ENCODE measurements around the gene ZNF384.

Gene ZNF384

DNA sequence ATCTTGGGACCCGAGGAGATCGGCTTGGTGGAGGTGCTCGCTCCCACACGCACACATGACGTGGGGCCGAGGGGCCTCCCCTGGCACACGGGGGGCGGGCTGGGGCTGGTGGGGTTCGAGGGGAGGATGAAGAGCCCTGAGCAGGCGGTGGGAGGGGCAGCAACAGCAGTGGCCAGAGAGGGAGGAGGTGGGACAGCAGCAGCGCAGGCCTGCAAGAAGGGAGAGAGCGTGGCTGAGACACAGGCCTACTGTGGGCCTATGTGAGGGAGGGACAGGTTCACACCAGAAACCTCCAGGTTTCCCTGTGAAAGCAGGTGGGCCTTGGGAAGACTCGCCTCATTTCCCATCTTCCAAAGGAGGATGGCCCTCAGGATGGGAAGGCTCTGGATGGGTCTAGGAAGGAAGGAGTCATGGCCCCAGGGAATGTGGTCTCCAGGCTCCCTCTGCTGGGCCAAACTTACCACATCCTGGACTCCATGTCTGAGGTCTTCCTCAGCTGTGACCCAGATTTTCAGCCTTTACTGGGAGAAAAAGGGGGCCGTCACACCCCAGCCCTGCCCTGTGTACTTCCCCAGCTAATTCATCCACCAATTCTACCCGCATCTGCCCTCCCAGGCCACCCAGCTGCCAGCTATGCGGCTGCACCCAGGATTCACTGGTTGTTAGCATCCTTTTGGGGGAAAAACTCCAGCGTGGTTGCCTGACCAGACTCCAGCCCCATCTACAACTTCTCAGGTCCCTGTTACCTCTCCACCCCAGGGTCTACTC is 8.6 kb upstream of the ZNF384 start:
- TF ChIP-seq, protein P1, sequence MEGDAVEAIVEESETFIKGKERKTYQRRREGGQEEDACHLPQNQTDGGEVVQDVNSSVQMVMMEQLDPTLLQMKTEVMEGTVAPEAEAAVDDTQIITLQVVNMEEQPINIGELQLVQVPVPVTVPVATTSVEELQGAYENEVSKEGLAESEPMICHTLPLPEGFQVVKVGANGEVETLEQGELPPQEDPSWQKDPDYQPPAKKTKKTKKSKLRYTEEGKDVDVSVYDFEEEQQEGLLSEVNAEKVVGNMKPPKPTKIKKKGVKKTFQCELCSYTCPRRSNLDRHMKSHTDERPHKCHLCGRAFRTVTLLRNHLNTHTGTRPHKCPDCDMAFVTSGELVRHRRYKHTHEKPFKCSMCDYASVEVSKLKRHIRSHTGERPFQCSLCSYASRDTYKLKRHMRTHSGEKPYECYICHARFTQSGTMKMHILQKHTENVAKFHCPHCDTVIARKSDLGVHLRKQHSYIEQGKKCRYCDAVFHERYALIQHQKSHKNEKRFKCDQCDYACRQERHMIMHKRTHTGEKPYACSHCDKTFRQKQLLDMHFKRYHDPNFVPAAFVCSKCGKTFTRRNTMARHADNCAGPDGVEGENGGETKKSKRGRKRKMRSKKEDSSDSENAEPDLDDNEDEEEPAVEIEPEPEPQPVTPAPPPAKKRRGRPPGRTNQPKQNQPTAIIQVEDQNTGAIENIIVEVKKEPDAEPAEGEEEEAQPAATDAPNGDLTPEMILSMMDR (IDR thresholded peaks at IDR 0.05; ENCODE audit: low read depth, low read length): peak; percentile 56
- DNase-seq (ENCODE audit: extremely low read depth, low read depth): peak; percentile 15

GRCh38 chr12:6696690-6697583 is 7.8 kb upstream of the ZNF384 start:
- no peak for DNase-seq (ENCODE audit: extremely low read depth, low read depth)
- TF ChIP-seq, protein P1 (IDR thresholded peaks at IDR 0.05; ENCODE audit: low read depth, low read length): no peak

DNA sequence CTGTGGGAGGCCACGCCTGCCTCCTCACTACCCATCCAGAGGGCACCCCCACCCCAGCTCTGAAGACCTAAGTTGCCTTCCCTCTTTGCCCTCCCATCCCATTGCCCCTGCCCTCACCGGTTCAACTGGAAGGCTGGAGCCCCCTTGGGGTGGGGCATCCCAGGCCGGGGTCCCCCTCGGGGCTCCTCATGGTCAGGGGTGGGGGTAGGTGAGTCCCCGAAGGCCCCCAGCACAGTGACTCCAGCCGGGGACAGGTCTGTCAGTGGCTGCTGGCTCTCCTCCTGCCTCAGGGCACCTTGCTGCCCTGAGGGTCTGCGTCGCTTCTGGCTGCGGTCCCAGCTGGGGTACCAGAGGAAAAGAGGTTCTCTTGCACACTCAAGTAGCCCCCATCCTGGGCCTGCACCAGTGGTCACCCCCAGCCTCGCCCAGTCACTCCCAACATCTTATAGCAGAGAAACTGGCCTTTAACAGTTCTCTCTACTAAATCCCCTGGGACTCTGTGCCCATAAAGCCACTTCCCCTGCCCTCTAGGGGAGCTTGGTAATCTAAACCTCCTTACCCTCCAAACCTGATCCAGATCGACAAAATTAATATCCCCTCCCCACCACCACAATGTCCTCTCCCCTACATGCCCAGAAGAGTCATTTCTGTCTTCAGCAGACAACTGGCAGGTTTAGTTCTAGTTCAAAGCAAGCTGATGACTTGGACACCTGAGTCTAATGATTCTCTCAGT is 6.3 kb upstream of the ZNF384 start:
- TF ChIP-seq, protein P1 (IDR thresholded peaks at IDR 0.05; ENCODE audit: low read depth, low read length): no peak
- no peak for DNase-seq (ENCODE audit: extremely low read depth, low read depth)

- TF ChIP-seq, protein P1 (IDR thresholded peaks at IDR 0.05; ENCODE audit: low read depth, low read length): no peak
- no peak for DNase-seq (ENCODE audit: extremely low read depth, low read depth)
Measured at GRCh38 chr12:6694701-6695100, 5.5 kb upstream of the ZNF384 start.

DNA sequence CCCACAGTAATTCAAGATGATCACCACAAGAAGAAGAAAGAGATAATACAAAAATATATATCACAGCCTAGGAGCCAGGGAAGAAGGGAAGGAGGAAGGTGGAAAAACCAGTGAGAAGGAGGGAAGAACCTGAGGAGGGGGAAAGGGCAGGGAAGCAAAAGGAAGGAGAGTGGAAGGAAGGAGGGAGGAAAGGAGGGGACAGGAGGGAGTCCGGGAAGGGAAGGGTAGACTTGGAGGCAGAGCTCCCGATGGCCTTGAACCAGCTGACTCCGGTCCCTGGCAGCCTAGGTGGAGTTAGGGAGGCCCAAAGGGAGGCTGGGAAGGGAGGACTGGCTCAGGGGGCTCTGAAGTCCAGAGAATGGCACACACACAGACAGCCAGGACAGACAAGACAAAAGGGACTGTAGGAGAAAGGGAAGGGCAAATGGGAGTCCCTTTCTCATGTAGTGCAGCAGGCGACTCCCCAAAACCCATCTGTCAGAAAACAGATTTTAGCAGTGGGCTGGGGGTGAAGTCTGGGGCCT is 4.7 kb upstream of the ZNF384 start:
- TF ChIP-seq, protein P1 (IDR thresholded peaks at IDR 0.05; ENCODE audit: low read depth, low read length): no peak
- no peak for DNase-seq (ENCODE audit: extremely low read depth, low read depth)

GRCh38 chr12:6692888-6693287 is 3.7 kb upstream of the ZNF384 start:
- TF ChIP-seq, protein P1 (IDR thresholded peaks at IDR 0.05; ENCODE audit: low read depth, low read length): no peak
- DNase-seq (ENCODE audit: extremely low read depth, low read depth): no peak

All from AG09319 (cell line).